Eye (tissue), 1 donor: Measurements from ENCODE around the gene GRIN1.
A peak's percentile ranks its signal among the peaks of the same experiment; 100 is the strongest.

ENCODE experiments used
- DNase-seq: peaks from one replicate; pipeline ENCODE4 v3.0.0-alpha.2; 2015

Gene GRIN1

GRCh38 chr9:137198051-137198901 is 59.3 kb downstream of the GRIN1 start:
- DNase-seq, result no peak

- no peak for DNase-seq
Measured at GRCh38 chr9:137198902-137199283, 59.9 kb downstream of the GRIN1 start.

GRCh38 chr9:137199411-137200121 is 60.6 kb downstream of the GRIN1 start:
- DNase-seq, result peak; percentile 23

- peak; percentile 99 for DNase-seq
Measured at GRCh38 chr9:137200311-137201204, 61.6 kb downstream of the GRIN1 start, which contains the start of gene TPRN. Gene TPRN (minus strand): TSS chr9:137200741. CDS start chr9:137200711, 30 bp downstream.

- DNase-seq, result no peak
Measured at GRCh38 chr9:137201205-137201868, 62.4 kb downstream of the GRIN1 start.

- DNase-seq, result no peak
Measured at GRCh38 chr9:137202966-137203365, 64.0 kb downstream of the GRIN1 start.

- DNase-seq, result no peak
Measured at GRCh38 chr9:137204731-137205125, 65.8 kb downstream of the GRIN1 start.

GRCh38 chr9:137205126-137206069 is 66.4 kb downstream of the GRIN1 start, which contains the start of the genes NDOR1 and TMEM203:
Gene NDOR1 (plus strand): TSS chr9:137205700. CDS start chr9:137205778, 78 bp downstream.
Gene TMEM203 (minus strand): TSS chr9:137205648. CDS start chr9:137205414, 234 bp downstream.
- peak; percentile 96 for DNase-seq

- no peak for DNase-seq
Measured at GRCh38 chr9:137206602-137207001, 67.6 kb downstream of the GRIN1 start.

GRCh38 chr9:137211532-137211931 is 72.6 kb downstream of the GRIN1 start:
- no peak for DNase-seq

- no peak for DNase-seq
Measured at GRCh38 chr9:137212520-137212919, 73.6 kb downstream of the GRIN1 start.

GRCh38 chr9:137213160-137214060 is 74.5 kb downstream of the GRIN1 start:
- no peak for DNase-seq

- DNase-seq, result no peak
Measured at GRCh38 chr9:137214620-137215019, 75.7 kb downstream of the GRIN1 start.

GRCh38 chr9:137215196-137215986 is 76.4 kb downstream of the GRIN1 start:
- DNase-seq, result no peak

GRCh38 chr9:137216188-137216965 is 77.4 kb downstream of the GRIN1 start:
- no peak for DNase-seq

- DNase-seq, result no peak
Measured at GRCh38 chr9:137217276-137218211, 78.6 kb downstream of the GRIN1 start.

GRCh38 chr9:137218212-137218753 is 79.3 kb downstream of the GRIN1 start:
- no peak for DNase-seq
